ENCODE data around the gene SLC9A9.

- TF ChIP-seq CTCF (IDR thresholded peaks at IDR 0.05; ENCODE audit: low read depth, low read length, missing input control), result no peak
- TF ChIP-seq TAF1 (conservative IDR thresholded peaks at IDR 0.05), result no peak
- TF ChIP-seq, protein P1, sequence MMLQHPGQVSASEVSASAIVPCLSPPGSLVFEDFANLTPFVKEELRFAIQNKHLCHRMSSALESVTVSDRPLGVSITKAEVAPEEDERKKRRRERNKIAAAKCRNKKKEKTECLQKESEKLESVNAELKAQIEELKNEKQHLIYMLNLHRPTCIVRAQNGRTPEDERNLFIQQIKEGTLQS (IDR thresholded peaks at IDR 0.05), result no peak
- no peak for TF ChIP-seq MAX (IDR thresholded peaks at IDR 0.05)
- TF ChIP-seq JUND (IDR thresholded peaks at IDR 0.05), result no peak
- TF ChIP-seq EGR1 (IDR thresholded peaks at IDR 0.05; ENCODE audit: low read depth in 2 of 2), result no peak
- no peak for TF ChIP-seq YY1 (IDR thresholded peaks at IDR 0.05)
These were observed 438.0 kb downstream of the SLC9A9 start for GRCh38 chr3:143410259-143410658.
